GM18861 (cell line): ENCODE measurements around the gene SRC.

Experiments
- ATAC-seq: cut with Tn5 transposase; IDR thresholded peaks from one replicate; pipeline ENCODE4 v1.9.1; 2021; ENCODE audit not compliant: unreplicated experiment

The SRC gene

GRCh38 chr20:37345339-37346235 is at the start of gene SRC:
Gene SRC (plus strand): TSS chr20:37346140. CDS start chr20:37384154, 38,014 bp downstream.
- no peak for ATAC-seq

DNA sequence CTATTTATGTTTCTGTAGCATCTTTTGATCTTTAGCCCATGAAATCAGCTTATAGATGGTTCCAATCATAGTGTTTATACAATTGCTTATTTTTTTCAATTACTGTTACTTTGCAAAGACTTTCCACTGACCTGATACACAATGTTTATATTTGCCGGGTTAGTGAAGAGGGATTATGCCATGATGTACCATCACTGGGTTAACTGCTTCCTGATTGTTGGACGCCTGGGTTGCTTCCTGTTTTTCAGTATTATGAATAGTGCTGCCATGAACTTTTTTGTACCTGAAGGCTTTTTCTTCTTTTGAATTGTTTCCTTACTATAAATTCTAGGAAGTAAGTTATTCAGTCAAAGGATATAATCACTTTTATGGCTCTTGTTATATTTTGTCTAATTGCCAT is 49.6 kb upstream of the SRC start:
- no peak for ATAC-seq

DNA sequence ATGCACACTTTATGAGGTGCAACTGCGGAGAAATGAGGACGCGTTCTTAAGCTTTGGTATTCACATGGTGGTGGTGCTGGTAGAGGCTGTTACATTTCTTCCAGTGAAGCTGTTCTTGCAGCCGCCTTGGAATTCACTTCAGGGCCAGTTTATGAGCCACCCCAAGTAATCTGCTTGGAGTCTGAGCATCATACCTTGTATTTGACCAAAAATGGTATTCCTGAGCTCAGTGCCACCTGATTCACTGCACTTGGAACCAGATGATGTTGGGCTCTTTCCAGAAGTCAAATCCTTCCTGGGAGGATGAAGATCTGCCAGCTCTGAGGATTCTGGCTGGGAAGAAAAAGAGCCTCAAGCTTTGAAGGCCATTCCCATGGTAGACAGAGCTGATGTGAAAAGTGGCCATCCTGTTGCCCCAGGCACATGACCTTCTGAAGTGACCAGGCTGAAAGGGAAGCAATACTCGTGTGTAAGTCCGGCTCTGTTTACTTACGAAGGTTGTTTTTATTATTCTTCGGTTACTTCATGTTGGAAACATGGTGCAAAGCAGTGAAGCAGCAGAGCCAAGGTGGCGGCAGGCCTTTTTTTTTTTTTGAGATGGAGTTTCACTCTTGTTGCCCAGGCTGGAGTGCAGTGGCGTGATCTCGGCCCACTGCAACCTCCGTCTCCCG is 48.7 kb upstream of the SRC start:
- no peak for ATAC-seq

DNA sequence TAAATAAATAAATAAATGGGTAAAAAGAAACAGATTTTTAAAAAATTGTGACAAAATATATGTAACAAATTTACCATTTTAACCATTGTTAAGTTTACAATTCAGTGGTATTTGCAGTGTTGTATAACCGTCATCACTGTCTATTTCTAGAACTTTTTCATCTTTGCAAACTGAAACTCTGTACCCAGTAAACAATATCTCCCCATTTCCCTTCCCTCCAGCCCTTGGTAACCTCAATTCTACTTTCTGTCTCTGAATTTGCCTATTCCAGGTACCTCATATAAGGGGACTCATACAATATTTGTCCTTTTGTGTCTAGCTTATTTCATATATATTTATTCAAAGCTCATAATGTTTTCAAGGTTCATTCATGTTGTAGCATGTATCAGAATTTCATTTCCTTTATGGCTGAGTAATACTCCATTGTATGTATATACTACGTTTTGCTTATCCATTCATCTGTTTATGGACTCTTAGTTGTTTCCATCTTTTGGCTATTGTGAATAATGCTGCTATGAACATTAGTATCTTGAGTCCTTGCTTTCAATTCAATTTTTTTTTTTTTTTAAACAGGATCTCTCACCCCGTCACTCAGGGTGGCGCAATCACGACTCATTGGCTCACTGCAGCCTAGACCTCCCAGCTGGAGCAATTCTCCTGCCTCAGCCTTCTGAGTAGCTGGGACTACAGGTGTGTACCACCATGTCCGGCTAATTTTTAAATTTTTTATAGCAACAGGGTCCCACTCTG is 47.6 kb upstream of the SRC start:
- ATAC-seq = no peak

- no peak for ATAC-seq
These were observed 46.0 kb upstream of the SRC start for GRCh38 chr20:37299718-37300528.

DNA sequence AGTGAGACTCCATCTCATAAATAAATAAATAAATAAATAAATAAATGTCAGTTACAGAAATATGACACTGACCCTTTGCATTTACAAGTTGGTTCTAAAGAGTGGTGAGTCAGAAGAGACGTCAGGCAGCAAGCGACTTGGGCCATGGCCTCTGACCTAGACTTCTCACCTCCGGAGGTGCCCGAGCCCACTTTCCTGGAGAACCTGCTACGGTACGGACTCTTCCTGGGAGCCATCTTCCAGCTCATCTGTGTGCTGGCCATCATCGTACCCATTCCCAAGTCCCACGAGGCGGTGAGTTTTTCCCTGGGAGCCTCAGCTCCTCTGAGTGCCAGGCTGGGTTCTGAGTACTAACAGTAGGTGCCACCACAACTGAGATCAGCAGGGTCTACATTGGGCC is 44.8 kb upstream of the SRC start:
- no peak for ATAC-seq

- no peak for ATAC-seq
These were observed 44.4 kb upstream of the SRC start for GRCh38 chr20:37301558-37301957.

DNA sequence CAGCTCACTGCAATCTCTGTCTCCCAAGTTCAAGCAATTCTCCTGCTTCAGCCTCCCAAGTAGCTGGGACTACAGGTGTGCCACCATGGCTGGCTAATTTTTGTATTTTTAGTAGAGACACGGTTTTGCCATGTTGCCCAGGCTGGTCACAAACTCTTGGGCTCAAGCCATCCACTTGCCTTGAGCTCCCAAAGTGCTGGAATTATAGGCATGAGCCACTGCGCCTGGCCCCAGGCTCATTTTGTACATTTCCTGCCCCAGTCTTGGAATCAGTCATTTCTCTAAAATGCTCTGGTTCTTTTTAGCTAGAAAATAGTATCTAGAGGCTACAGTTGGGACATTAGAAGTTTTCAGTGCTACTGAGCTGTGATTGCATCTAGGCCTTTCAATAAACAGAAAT is 43.0 kb upstream of the SRC start:
- no peak for ATAC-seq

- ATAC-seq = no peak
These were observed 42.3 kb upstream of the SRC start for GRCh38 chr20:37303637-37304036.

DNA sequence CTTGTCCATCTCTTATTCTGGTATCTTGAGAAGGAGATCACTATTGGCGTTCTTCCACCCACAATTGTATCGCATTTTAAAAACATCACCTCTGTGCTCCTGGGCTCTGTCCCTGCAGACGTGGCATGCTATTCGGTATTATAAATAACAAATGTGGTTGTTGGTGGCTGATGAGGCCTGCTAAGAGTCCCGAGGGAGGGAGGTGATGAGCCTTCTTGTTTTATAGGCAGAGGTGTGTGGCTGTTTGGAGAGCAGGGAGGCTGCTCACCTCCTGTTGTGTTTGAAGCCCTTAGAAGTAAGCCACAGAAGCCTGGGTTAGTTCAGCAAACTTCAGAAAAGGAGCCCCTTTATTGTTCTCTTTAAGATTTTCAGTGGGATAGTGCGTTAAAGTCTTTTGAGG is 40.9 kb upstream of the SRC start:
- ATAC-seq = no peak

- ATAC-seq = no peak
These were observed 40.1 kb upstream of the SRC start for GRCh38 chr20:37305839-37306238.

GRCh38 chr20:37308086-37309050 is 37.6 kb upstream of the SRC start:
- peak; percentile 86 for ATAC-seq

GRCh38 chr20:37309290-37309689 is 36.6 kb upstream of the SRC start:
- ATAC-seq = no peak

GRCh38 chr20:37309936-37310590 is 35.9 kb upstream of the SRC start:
- ATAC-seq = no peak

GRCh38 chr20:37310951-37311350 is 35.0 kb upstream of the SRC start:
- ATAC-seq = no peak

DNA sequence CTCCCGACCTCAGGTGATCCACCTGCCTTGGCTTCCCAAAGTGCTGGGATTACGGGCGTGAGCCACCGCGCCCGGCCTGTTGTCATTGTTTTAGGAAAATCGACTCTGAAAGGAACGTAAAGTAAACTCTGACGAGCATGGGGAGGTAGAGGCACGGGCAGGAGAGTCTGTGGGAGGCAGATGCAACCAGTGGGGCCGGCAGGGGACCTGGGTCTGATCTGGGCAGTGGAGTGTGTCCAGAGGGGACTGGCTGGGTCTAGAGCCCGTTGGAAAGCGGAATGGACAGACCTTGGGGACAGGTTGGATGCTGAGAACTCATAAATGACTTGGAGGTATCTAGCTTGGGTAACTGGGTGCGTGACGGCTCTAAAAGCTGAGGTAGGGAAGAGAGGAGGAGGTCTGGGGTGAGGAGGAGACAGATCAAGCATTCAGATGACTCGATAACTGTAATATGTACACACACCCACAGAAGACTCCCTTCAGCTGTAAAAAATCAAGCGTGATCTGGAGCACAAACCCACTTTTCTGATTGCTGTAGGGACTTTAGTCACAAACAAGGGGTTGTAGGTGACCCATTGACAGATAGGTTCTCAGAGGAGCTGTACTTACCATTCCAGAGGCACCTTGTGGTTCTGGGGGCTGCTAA is 34.1 kb upstream of the SRC start:
- ATAC-seq = no peak

- ATAC-seq = no peak
These were observed 32.3 kb upstream of the SRC start for GRCh38 chr20:37313546-37314091.

GRCh38 chr20:37314099-37314498 is 31.8 kb upstream of the SRC start:
- no peak for ATAC-seq
